Nephron progenitor cell (in vitro differentiated cells): ENCODE measurements around the gene PPP4C.
A peak's percentile ranks its signal among the peaks of the same experiment; 100 is the strongest.

Source experiments
- DNase-seq: peaks from one replicate; pipeline ENCODE4 v3.0.0; 2021
- H3K27ac Mint-ChIP-seq: 2 replicates; pipeline ENCODE4 v1.8.0; 2021; ENCODE audit warnings: mild to moderate bottlenecking, moderate library complexity, mixed read lengths
- H3K27me3 Mint-ChIP-seq: 2 replicates; pipeline ENCODE4 v1.8.0; 2021; ENCODE audit warnings: mild to moderate bottlenecking, low read depth, mixed read lengths; ENCODE audit not compliant: poor library complexity
- H3K36me3 Mint-ChIP-seq: 2 replicates; pipeline ENCODE4 v1.8.0; 2021; ENCODE audit warnings: low read depth, mixed read lengths
- H3K4me1 Mint-ChIP-seq: 2 replicates; pipeline ENCODE4 v1.8.0; 2021; ENCODE audit warnings: mixed read lengths
- H3K4me3 Mint-ChIP-seq: 2 replicates; pipeline ENCODE4 v1.8.0; 2021; ENCODE audit warnings: mild to moderate bottlenecking, moderate library complexity, mixed read lengths
- H3K9me3 Mint-ChIP-seq: 2 replicates; pipeline ENCODE4 v1.8.0; 2021; ENCODE audit warnings: mild to moderate bottlenecking, moderate library complexity, mixed read lengths
- TF ChIP-seq, protein P1 (sequence below): fragments of 200-600 bp; sonication (generic); IDR thresholded peaks from 2 replicates; pipeline ENCODE4 v1.5.0; 2021; ENCODE audit warnings: antibody characterized with exemption

PPP4C gene

DNA sequence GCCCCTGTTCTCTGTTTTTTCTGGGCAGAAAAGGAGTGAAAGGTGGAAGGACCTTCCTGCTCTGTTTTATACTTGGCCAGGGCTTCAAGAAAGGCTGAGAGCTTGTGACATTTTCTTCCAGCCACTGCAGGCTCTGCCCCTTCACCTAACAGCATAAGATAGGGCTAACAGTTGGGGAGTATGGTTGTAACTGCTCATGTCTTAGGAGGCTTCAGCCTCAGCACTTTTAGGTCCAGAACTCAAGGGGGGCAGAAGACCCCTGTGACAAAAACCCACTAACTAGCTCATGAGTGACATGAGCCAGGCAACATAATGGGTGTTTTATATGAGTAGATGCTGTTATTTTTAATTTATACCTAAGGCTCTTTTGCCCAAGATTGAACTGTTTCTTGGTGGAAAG lies 5.3 kb upstream of the PPP4C start:
- H3K9me3 Mint-ChIP-seq = no peaks in the 10 kb centered on the region
- peak overlapping the region; percentile 10 for H3K4me3 Mint-ChIP-seq
- H3K4me1 Mint-ChIP-seq = peaks cover 39% of the 10 kb centered on the region
- DNase-seq = no peak
- peak overlapping the region; percentile 93 for H3K27ac Mint-ChIP-seq
- H3K27me3 Mint-ChIP-seq = no peaks in the 10 kb centered on the region
- peaks cover 66% of the 10 kb centered on the region for H3K36me3 Mint-ChIP-seq
- TF ChIP-seq, protein P1, sequence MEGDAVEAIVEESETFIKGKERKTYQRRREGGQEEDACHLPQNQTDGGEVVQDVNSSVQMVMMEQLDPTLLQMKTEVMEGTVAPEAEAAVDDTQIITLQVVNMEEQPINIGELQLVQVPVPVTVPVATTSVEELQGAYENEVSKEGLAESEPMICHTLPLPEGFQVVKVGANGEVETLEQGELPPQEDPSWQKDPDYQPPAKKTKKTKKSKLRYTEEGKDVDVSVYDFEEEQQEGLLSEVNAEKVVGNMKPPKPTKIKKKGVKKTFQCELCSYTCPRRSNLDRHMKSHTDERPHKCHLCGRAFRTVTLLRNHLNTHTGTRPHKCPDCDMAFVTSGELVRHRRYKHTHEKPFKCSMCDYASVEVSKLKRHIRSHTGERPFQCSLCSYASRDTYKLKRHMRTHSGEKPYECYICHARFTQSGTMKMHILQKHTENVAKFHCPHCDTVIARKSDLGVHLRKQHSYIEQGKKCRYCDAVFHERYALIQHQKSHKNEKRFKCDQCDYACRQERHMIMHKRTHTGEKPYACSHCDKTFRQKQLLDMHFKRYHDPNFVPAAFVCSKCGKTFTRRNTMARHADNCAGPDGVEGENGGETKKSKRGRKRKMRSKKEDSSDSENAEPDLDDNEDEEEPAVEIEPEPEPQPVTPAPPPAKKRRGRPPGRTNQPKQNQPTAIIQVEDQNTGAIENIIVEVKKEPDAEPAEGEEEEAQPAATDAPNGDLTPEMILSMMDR = no peak

DNA sequence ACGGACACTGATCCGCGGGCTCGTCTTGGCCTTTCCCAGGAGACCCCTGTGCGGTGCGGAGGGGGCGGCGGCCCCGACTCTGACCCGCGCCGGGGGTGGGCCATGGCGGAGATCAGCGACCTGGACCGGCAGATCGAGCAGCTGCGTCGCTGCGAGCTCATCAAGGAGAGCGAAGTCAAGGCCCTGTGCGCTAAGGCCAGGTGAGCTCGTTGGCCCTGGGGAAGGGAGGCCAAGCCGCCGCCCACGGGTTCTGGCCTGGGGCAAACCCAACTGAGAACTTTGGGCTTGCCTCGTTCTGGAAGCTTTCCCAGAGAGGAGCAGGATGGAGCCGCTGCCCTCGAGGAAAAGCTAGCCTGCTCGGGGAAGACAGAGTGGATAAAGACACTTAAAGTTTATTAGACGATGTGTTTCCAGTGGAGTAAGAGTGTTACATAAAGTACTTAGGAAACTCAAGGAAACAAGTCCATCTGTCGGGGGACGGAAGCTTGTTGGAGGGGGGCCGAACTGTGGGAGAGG lies 540 bp downstream of the PPP4C start:
- DNase-seq = no peak
- peaks cover 57% of the 10 kb centered on the region for H3K36me3 Mint-ChIP-seq
- peak overlapping the region; percentile 93 for H3K4me3 Mint-ChIP-seq
- H3K27me3 Mint-ChIP-seq = no peaks in the 10 kb centered on the region
- H3K4me1 Mint-ChIP-seq = peaks cover 25% of the 10 kb centered on the region
- no peaks in the 10 kb centered on the region for H3K9me3 Mint-ChIP-seq
- peak overlapping the region; percentile 92 for H3K27ac Mint-ChIP-seq
- TF ChIP-seq, protein P1 = no peak

DNA sequence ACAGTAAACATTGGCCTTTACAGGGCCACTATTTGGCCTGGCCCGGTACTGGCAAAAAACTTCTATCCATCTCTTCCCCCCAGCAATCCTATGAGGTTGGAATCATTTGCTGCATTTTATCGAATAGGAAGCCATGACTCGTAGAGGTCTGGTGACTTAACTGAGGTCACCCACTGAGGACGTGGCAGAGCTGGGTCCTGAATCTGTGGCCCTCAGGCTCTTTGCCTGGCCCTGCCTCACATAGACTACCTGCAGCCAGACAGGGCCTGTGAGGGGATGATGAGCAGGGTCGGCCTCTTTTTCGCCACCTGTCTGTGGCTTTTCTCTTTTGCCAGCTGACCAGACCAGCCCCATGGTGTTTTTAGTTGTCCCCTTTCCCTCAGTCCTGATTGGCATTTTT lies 1.9 kb downstream of the PPP4C start:
- H3K36me3 Mint-ChIP-seq = peaks cover 54% of the 10 kb centered on the region
- TF ChIP-seq, protein P1 = no peak
- DNase-seq = no peak
- H3K4me3 Mint-ChIP-seq = peak overlapping the region; percentile 93
- H3K27me3 Mint-ChIP-seq = no peaks in the 10 kb centered on the region
- H3K4me1 Mint-ChIP-seq = peaks cover 30% of the 10 kb centered on the region
- H3K27ac Mint-ChIP-seq = peak overlapping the region; percentile 50
- no peaks in the 10 kb centered on the region for H3K9me3 Mint-ChIP-seq

DNA sequence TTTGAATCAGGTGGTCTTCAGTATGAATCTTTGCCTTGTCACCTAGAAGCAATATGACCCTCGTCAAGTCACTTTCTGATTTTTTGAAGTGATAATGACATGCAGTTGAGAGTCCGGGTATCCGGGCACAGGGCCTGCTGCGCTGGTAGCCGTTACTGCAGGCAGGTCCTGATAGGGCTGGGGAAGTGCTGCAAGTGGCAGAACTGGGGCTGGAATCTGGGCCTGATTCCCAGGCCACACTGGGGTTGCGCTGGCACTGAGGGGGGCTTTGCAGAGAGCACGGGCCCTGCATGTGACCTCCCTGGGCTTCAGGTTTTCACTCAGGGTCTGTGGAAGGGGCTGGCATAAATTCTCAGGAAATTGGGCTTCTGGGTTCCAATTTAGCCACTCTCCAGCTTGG lies 3.0 kb downstream of the PPP4C start:
- TF ChIP-seq, protein P1 = no peak
- H3K27ac Mint-ChIP-seq = no peak overlapping the region
- peaks cover 30% of the 10 kb centered on the region for H3K4me1 Mint-ChIP-seq
- no peaks in the 10 kb centered on the region for H3K27me3 Mint-ChIP-seq
- H3K9me3 Mint-ChIP-seq = no peaks in the 10 kb centered on the region
- no peak overlapping the region for H3K4me3 Mint-ChIP-seq
- peaks cover 54% of the 10 kb centered on the region for H3K36me3 Mint-ChIP-seq
- DNase-seq = no peak

DNA sequence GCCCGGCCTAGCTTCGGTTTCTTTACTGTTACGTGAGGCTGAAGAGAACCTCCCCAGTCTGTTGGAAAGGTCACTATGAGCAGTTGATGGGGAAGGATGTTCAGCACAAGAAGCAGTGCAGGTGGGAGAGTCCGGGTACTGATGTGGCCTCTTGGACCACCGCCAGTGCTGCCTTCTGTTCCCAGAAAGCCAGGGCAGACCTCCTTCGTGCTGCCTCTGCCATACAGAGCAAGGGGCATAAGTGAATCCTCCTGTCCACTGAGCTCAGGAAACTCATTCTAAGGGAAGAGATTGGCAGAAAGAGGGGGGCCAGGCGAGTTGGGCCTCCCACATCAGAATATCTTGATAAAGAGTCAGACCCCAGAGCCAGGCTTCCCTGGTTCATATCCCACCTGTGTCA lies 3.7 kb downstream of the PPP4C start:
- H3K36me3 Mint-ChIP-seq = peaks cover 57% of the 10 kb centered on the region
- no peak overlapping the region for H3K27ac Mint-ChIP-seq
- H3K4me1 Mint-ChIP-seq = peaks cover 30% of the 10 kb centered on the region
- TF ChIP-seq, protein P1 = no peak
- DNase-seq = no peak
- no peaks in the 10 kb centered on the region for H3K9me3 Mint-ChIP-seq
- no peaks in the 10 kb centered on the region for H3K27me3 Mint-ChIP-seq
- H3K4me3 Mint-ChIP-seq = no peak overlapping the region

DNA sequence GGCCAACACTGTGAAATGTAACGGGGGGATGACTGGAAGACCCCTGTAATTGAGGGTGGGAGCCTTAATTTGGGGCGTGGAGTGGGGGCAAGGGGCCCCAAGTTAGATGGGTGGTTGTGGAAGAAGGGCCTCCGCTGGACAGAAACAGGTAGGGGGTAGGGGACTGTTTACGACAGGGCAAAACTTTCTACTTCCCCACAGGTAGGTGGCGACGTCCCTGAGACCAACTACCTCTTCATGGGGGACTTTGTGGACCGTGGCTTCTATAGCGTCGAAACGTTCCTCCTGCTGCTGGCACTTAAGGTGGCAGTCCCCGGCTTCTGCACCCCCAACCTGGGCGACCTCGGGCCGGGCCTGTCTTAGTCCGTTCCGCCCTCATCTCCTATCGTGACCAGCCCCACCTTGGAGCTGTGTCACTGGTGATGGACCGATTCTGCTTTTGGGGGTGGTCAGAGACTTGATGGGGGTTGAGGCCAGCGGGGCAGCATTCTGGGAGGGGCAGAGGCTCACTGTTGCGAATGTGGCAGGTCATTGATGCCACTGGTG lies 6.8 kb downstream of the PPP4C start:
- H3K4me3 Mint-ChIP-seq = no peak overlapping the region
- H3K4me1 Mint-ChIP-seq = peaks cover 19% of the 10 kb centered on the region

More for the DNA sequence above, 6.8 kb downstream of the PPP4C start:
- no peaks in the 10 kb centered on the region for H3K9me3 Mint-ChIP-seq
- peaks cover 58% of the 10 kb centered on the region for H3K36me3 Mint-ChIP-seq
- peaks cover 3% of the 10 kb centered on the region for H3K27me3 Mint-ChIP-seq
- TF ChIP-seq, protein P1 = no peak
- no peak for DNase-seq
- peak overlapping the region; percentile 85 for H3K27ac Mint-ChIP-seq
